GM18508 (cell line): ENCODE results near the gene LY9.
"Not testable (repeated sequence)": the region's sequence is repeated elsewhere in the genome, so short reads cannot be mapped to it uniquely, and the experiment has no call there.

Experiments
- ATAC-seq: cut with Tn5 transposase; IDR thresholded peaks from one replicate; pipeline ENCODE4 v1.9.1; 2021; ENCODE audit warnings: moderate number of reproducible peaks; ENCODE audit not compliant: insufficient read depth, unreplicated experiment

The LY9 gene

GRCh38 chr1:160860840-160861505 is 65.0 kb downstream of the LY9 start:
- ATAC-seq = no peak

- no peak for ATAC-seq
Measured at GRCh38 chr1:160862203-160863060, 66.5 kb downstream of the LY9 start, which contains the start of gene CD244. Gene CD244 (minus strand): TSS chr1:160862887. CDS start chr1:160862677, 210 bp downstream.

- ATAC-seq = no peak
Measured at GRCh38 chr1:160863061-160863773, 67.2 kb downstream of the LY9 start.

GRCh38 chr1:160863774-160864131 is 67.8 kb downstream of the LY9 start:
- ATAC-seq = no peak

GRCh38 chr1:160864173-160864572 is 68.2 kb downstream of the LY9 start:
- no peak for ATAC-seq

GRCh38 chr1:160865337-160865736 is 69.4 kb downstream of the LY9 start:
- ATAC-seq = no peak

GRCh38 chr1:160866001-160866694 is 70.2 kb downstream of the LY9 start:
- no peak for ATAC-seq

- no peak for ATAC-seq
Measured at GRCh38 chr1:160866695-160867260, 70.8 kb downstream of the LY9 start.

GRCh38 chr1:160867651-160868050 is 71.7 kb downstream of the LY9 start:
- ATAC-seq = not testable (repeated sequence)

- ATAC-seq = no peak
Measured at GRCh38 chr1:160868141-160868540, 72.2 kb downstream of the LY9 start.

GRCh38 chr1:160874935-160875334 is 79.0 kb downstream of the LY9 start:
- no peak for ATAC-seq

- ATAC-seq = not testable (repeated sequence)
Measured at GRCh38 chr1:160875591-160875990, 79.6 kb downstream of the LY9 start.

GRCh38 chr1:160876311-160876710 is 80.3 kb downstream of the LY9 start:
- ATAC-seq = no peak

- no peak for ATAC-seq
Measured at GRCh38 chr1:160877221-160877620, 81.2 kb downstream of the LY9 start.
